K562 (cell line): ENCODE data around the gene TOM1L1. TPM values are rescaled to one million over a fixed set of nuclear protein-coding genes. Genes with fewer than 3 reads are reported as not detected.
A peak's percentile ranks its signal among the peaks of the same experiment; 100 is the strongest.

Experiments
- CC2D1A ChIP-seq: fragments of 450-650 bp; IDR thresholded peaks from 2 replicates; pipeline ENCODE4 v1.6.1; 2017; ENCODE audit warnings: mild to moderate bottlenecking
- ETV6 ChIP-seq, 3 experiments: fragments of 150-350 bp in 1 of 3; sonication (generic) in 1 of 3; formaldehyde crosslinking in 1 of 3; IDR thresholded peaks; 2 replicates each; pipeline versions ENCODE4 v1.6.1 to v1.8.0; 2014 to 2022; ENCODE audit warnings: borderline replicate concordance in 2 of 3, low read depth in 2 of 3, antibody characterized with exemption in 1 of 3, low read length in 1 of 3, mild to moderate bottlenecking in 1 of 3, missing genetic modification reagents in 1 of 3
- JUNB ChIP-seq: fragments of 450-650 bp; formaldehyde crosslinking; conservative IDR thresholded peaks from 2 replicates; pipeline ENCODE4 v1.4.0; 2020; ENCODE audit warnings: mild to moderate bottlenecking
- NFXL1 ChIP-seq: fragments of 450-650 bp; formaldehyde crosslinking; IDR thresholded peaks from 2 replicates; pipeline ENCODE4 v1.4.0; 2021; ENCODE audit warnings: mild to moderate bottlenecking
- NKRF ChIP-seq: fragments of 450-650 bp; IDR thresholded peaks from 2 replicates; pipeline ENCODE4 v1.6.1; 2016; ENCODE audit warnings: borderline replicate concordance
- PBX2 ChIP-seq, 2 experiments: IDR thresholded peaks in 1 of 2; conservative IDR thresholded peaks in 1 of 2; 2 replicates each; pipeline ENCODE4 v1.6.1; 2016; ENCODE audit warnings: low read depth in 2 of 2, mild to moderate bottlenecking in 1 of 2, missing compliant biosample characterization in 1 of 2, missing genetic modification characterization in 1 of 2, moderate library complexity in 1 of 2
- PPARD ChIP-seq: fragments of 250-450 bp; sonication (Bioruptor Pico); IDR thresholded peaks from 2 replicates; pipeline ENCODE4 v1.8.0; 2022; ENCODE audit warnings: inconsistent platforms, mild to moderate bottlenecking, moderate library complexity
- RFX5 ChIP-seq: IDR thresholded peaks from 2 replicates; pipeline ENCODE4 v1.6.1; 2011; ENCODE audit warnings: low read depth, mild to moderate bottlenecking, improper control_type of control experiment, low read length
- SAP30 ChIP-seq: fragments of 200-600 bp; sonication (generic); IDR thresholded peaks from 2 replicates; pipeline ENCODE4 v1.6.1; 2012; ENCODE audit warnings: borderline replicate concordance, low read depth, mild to moderate bottlenecking, moderate library complexity, low read length, control low read depth, inconsistent platforms; ENCODE audit not compliant: insufficient read depth, poor library complexity, severe bottlenecking
- SNRNP70 ChIP-seq: fragments of 200-400 bp; formaldehyde crosslinking; optimal IDR thresholded peaks from 2 replicates; pipeline ENCODE3; 2017; ENCODE audit warnings: low read depth, low read length
- SP1 ChIP-seq: sonication (generic); formaldehyde crosslinking; IDR thresholded peaks from 2 replicates; pipeline ENCODE4 v1.8.1; 2022; ENCODE audit warnings: mild to moderate bottlenecking, missing genetic modification reagents
- TBL1XR1 ChIP-seq, 2 experiments: IDR thresholded peaks; 2 replicates each; pipeline ENCODE4 v1.6.1; 2012; ENCODE audit warnings: improper control_type of control experiment in 2 of 2, low read length in 2 of 2, mild to moderate bottlenecking in 1 of 2
- ZNF311 ChIP-seq: fragments of 250-450 bp; sonication (Bioruptor Pico); IDR thresholded peaks from 2 replicates; pipeline ENCODE4 v1.4.0; 2020; ENCODE audit warnings: mild to moderate bottlenecking, moderate library complexity
- ZNF740 ChIP-seq, 3 experiments: fragments of 200-800 bp in 1 of 3; sonication (Bioruptor generic) in 1 of 3; sonication (generic) in 1 of 3; formaldehyde crosslinking in 1 of 3; IDR thresholded peaks; 2 replicates each; pipeline versions ENCODE4 v1.6.1 to v1.8.0; 2016 to 2022; ENCODE audit warnings: mild to moderate bottlenecking in 2 of 3, missing compliant biosample characterization in 2 of 3, missing genetic modification characterization in 2 of 3, missing genetic modification reagents in 1 of 3
- polyA plus RNA-seq, 8 experiments: library from polyadenylated mRNA; depleted of rRNA in 4 of 8; stranded (reverse) in 5 of 8; unstranded in 3 of 8; fragments of >200 nt; fragmentation: Nextera tagmentation in 2 of 8; fragmentation: Illumina TruSeq in 1 of 8; extraction: Ambion mirVana in 2 of 8; extraction: Trizol in 1 of 8; gene quantifications; 2 replicates each; pipeline versions ENCODE4 v1.2.1 to v1.2.3, GENCODE V29; 2011 to 2014; ENCODE audit warnings: inconsistent platforms in 1 of 8, missing spikeins in 1 of 8
- total RNA-seq, 7 experiments: library from RNA; depleted of rRNA in 6 of 7; stranded (reverse); fragments of >200 nt in 6 of 7; fragmentation: Illumina TruSeq in 2 of 7; extraction: Trizol in 2 of 7; gene quantifications; 2 replicates each; pipeline versions ENCODE4 v1.2.1 to v1.2.3, GENCODE V29; 2011 to 2021; ENCODE audit warnings: low replicate concordance in 1 of 7
- TF ChIP-seq, protein P1 (sequence below): sonication (generic); formaldehyde crosslinking; IDR thresholded peaks from 2 replicates; pipeline ENCODE4 v1.8.1; 2023; ENCODE audit warnings: mild to moderate bottlenecking, missing genetic modification reagents

The TOM1L1 gene
- total and polyA plus RNA-seq, 9 of the 15 experiments (the other 6 are each of a cell fraction or from before 2014, with no cell fraction given), result 21.3 to 74.3 (median 31.0) TPM

- TF ChIP-seq, protein P1, sequence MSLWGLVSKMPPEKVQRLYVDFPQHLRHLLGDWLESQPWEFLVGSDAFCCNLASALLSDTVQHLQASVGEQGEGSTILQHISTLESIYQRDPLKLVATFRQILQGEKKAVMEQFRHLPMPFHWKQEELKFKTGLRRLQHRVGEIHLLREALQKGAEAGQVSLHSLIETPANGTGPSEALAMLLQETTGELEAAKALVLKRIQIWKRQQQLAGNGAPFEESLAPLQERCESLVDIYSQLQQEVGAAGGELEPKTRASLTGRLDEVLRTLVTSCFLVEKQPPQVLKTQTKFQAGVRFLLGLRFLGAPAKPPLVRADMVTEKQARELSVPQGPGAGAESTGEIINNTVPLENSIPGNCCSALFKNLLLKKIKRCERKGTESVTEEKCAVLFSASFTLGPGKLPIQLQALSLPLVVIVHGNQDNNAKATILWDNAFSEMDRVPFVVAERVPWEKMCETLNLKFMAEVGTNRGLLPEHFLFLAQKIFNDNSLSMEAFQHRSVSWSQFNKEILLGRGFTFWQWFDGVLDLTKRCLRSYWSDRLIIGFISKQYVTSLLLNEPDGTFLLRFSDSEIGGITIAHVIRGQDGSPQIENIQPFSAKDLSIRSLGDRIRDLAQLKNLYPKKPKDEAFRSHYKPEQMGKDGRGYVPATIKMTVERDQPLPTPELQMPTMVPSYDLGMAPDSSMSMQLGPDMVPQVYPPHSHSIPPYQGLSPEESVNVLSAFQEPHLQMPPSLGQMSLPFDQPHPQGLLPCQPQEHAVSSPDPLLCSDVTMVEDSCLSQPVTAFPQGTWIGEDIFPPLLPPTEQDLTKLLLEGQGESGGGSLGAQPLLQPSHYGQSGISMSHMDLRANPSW (CRISPR knock-in tag), result no peak
- no peak for TF ChIP-seq ETV6 (IDR thresholded peaks at IDR 0.05; ENCODE audit: borderline replicate concordance in 1 of 2, low read depth in 2 of 2, low read length in 1 of 2)
- TF ChIP-seq ETV6 (CRISPR knock-in tag; IDR thresholded peaks at IDR 0.05; ENCODE audit: borderline replicate concordance), result no peak
- TF ChIP-seq TBL1XR1 (IDR thresholded peaks at IDR 0.05; ENCODE audit: low read length in 2 of 2), result no peak; a peak in 1 of 4 replicates
- TF ChIP-seq NFXL1 (CRISPR knock-in tag), result no peak
- TF ChIP-seq JUNB, result no peak
- TF ChIP-seq CC2D1A, result peak; percentile 29; the same call in 1 of the 2 replicates
- peak; percentile 56; the same call in 1 of the 2 replicates for TF ChIP-seq NKRF
- peak; percentile 11 for TF ChIP-seq SAP30
- no peak for TF ChIP-seq PBX2 (CRISPR knock-in tag; IDR thresholded peaks at IDR 0.05; ENCODE audit: low read depth)
- no peak for TF ChIP-seq PBX2 (tag; conservative IDR thresholded peaks at IDR 0.05; ENCODE audit: low read depth)
- peak; percentile 96 for TF ChIP-seq ZNF740 (CRISPR knock-in tag; IDR thresholded peaks at IDR 0.05)
- no peak for TF ChIP-seq ZNF740 (tag; IDR thresholded peaks at IDR 0.05)
- no peak for TF ChIP-seq ZNF311 (CRISPR knock-in tag)
- TF ChIP-seq SP1 (CRISPR knock-in tag), result peak; percentile 40
- no peak for TF ChIP-seq PPARD (CRISPR knock-in tag)
- no peak for TF ChIP-seq SNRNP70
- TF ChIP-seq RFX5, result no peak
Observed at GRCh38 chr17:54968262-54968987, 67.8 kb downstream of the TOM1L1 start, which contains the start of the genes COX11 and STXBP4 (continued).
